NCI-H510A treated with DMSO at 0.1 percent for 48 hours (cell line): ENCODE measurements around the gene OPN4.
"Not testable (repeated sequence)": the region's sequence is repeated elsewhere in the genome, so short reads cannot be mapped to it uniquely, and the experiment has no call there.

Experiments
- DNase-seq: peaks from one replicate; lab custom pipeline; 2025; lab: John Stamatoyannopoulos, UW

The OPN4 gene, protein sequence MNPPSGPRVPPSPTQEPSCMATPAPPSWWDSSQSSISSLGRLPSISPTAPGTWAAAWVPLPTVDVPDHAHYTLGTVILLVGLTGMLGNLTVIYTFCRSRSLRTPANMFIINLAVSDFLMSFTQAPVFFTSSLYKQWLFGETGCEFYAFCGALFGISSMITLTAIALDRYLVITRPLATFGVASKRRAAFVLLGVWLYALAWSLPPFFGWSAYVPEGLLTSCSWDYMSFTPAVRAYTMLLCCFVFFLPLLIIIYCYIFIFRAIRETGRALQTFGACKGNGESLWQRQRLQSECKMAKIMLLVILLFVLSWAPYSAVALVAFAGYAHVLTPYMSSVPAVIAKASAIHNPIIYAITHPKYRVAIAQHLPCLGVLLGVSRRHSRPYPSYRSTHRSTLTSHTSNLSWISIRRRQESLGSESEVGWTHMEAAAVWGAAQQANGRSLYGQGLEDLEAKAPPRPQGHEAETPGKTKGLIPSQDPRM

DNA sequence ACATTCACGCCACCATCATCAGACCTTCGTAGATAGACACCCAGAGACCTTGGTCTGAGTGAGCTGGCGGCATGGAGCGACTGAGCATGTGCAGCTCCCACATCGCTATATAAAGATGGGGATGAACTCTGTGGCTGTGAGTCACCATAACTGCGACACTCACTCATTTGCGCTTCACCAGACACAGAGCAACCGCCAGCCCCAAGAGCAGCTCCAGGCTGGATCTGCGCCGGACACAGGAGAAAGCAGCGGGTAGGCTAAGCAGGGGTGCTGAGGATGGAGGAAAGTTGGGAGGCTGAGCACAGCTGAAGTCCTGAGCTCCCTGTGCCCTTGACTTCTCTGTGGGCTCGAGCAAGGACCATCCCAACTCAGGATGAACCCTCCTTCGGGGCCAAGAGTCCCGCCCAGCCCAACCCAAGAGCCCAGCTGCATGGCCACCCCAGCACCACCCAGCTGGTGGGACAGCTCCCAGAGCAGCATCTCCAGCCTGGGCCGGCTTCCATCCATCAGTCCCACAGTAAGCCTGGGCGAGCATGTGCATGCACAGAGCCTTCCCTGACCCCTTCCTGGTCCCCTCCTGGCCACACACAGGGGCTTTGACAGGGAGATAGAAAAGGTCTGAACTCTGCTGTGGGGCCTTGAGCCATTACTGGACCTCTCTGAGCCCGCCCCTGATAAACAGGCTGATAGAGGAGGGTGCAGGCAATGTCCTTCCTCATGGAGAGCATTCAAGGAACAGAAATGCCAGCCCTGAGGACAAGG, at the start of gene OPN4:
OPN4 (plus strand) TSS at position 137 of the 762 bp plus-strand sequence; CDS start at position 374, 237 bp downstream.
- no peak for DNase-seq

DNA sequence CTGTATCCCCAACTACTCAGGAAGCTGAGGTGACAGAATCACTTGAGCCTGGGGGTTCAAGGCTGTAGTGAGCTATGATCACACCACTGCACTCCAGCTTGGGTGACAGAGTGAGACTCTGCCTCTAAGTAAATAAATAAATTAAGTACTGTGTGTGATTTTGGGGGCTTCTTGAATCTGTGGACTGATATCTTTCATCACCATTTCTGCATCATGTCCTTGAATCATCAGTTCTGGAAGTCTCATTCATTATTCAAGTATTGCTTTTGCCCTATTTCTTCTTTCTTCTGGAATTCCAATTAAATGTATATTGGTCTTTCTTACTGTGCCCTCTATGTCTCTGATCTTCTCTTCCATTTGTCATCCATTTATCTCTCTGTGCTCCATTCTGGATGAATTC, 46.7 kb upstream of the OPN4 start:
- no peak for DNase-seq

DNA sequence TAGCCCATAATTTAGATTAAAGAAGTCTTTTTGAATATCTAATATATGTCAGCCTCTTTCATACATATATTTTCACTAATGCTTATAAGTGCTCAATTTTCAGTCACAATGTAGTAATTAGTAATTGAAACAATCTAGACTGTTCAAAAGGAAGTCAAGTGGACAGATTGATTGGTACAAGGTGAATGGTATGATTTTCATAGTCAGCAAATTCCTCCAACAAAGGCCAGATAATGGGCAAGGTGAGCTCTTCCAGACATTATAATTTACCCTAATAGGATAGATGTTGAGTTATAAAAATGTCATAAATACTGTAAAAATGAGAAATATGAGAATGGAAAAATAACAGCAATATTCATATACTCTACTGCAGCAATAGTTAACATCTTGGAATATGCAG, 44.4 kb upstream of the OPN4 start:
- DNase-seq, result no peak

DNA sequence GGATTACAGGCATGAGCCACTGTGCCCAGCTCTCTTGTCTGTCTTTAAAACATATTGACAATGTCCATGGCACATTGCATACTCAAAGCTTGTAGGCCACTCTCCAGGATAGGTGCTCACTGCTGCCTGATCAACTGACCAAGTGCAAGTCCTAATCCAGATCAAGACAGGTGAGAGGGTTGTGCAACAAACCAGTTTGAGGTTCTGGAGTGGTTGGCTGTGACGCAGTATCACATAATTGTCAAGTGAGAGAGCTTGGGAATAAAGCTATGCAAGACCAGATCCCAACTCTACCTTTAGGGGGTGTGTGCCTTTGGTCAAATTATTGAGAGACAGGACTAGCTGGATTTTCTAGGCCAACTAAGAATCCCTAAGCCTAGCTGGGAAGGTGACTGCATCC, 43.0 kb upstream of the OPN4 start:
- DNase-seq, result no peak

DNA sequence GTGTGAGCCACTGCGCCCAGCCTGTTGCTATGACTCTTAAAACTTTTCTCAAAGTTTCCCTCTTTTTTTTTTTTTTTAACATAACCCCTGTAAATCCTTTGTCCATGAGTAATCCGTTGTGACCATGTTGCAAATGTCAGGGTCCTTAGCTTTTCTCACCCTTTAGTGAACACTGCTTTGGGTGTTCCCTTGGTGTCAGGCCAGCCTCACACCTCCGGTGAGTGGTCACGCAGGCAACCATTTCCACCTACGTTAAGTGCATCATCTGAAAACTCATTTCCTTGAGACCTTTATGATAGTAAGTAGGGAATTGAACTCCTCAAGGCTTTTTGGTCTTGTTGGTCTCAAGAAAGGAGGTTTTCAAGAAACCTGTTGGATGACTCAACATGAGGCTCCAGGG, 41.3 kb upstream of the OPN4 start:
- no peak for DNase-seq

DNA sequence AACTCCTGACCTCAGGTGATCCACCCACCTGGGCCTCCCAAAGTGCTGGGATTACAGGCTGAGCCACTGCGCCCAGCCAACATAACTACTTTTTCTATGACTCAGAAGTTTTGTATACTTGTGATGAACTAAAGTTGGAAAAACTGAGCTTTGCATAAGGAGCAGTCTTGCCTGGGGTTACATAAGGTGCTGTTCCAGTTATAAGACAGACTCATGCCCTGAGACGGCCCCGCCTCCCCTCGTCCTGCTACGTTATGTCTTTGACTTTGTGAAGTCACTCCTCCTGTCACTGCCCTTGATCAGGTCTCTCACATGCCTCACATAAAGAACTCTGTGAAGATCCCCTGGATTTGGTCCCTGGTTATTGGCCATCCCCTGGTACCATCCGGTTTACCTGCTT, 40.4 kb upstream of the OPN4 start:
- DNase-seq, result no peak

DNA sequence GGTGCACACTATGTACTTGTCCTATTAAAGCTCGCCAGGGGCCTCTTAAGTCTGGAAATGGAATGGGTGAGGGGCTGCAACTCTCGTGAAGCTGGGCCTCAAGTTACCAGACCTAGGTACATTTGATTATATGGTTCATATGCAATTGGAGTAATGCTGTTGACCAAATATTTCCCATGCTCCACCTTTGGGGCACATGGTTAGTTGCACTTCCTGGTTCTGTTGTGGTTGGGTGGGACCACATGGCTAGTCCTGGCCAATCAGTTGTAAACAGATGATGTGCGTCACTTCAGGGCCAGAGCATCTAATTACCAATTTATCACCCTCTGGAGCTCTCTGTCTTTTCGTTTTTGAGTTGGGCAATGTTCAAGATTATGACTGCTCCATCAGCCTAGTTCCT, 39.5 kb upstream of the OPN4 start:
- DNase-seq, result no peak

DNA sequence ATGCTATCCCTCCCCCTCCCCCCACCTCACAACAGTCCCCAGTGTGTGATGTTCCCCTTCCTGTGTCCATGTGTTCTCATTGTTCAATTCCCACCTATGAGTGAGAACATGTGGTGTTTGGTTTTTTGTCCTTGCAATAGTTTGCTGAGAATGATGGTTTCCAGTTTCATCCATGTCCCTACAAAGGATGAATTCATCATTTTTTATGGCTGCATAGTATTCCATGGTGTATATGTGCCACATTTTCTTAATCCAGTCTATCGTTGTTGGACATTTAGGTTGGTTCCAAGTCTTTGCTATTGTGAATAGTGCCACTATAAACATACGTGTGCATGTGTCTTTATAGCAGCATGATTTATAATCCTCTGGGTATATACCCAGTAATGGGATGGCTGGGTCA, 37.1 kb upstream of the OPN4 start:
- DNase-seq, result not testable (repeated sequence)

DNA sequence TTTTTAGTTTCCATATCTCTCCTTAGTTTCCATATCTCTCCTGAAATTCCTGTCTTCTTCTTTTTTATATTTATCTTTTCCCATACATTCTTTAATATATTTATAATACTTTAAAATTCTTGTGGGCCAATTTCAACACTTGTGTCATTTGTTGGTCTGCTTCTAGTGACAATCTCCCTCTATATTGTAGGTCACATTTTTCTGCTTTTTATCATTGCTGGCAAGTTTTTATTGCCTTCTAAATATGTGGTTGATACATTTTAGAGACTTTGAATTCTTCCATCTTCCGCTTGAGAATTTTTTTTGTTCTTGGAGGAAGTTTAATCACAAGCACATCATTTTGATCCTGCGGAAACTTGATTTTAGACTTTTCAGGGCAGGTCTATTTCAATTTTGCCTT, 26.0 kb upstream of the OPN4 start:
- DNase-seq, result no peak

DNA sequence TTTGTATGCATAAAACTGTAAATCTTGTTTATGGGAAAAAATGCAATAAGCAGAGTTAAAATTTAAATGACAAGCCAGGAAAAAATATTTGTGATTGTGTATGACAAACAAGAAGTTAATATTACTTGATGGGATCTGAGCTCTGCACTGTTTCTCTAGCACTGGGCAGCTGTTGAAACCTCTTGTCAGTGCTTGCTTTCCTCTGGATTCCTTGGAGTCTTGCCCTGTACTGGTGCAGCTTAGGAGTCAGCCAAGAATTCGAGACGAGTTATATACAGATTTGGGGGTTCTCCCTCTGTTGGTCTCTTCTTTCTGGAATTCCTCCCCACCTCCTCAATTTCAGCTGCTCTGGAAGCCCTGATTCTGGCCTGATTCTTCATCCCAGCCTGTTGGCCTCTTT, 24.3 kb upstream of the OPN4 start:
- DNase-seq, result no peak

DNA sequence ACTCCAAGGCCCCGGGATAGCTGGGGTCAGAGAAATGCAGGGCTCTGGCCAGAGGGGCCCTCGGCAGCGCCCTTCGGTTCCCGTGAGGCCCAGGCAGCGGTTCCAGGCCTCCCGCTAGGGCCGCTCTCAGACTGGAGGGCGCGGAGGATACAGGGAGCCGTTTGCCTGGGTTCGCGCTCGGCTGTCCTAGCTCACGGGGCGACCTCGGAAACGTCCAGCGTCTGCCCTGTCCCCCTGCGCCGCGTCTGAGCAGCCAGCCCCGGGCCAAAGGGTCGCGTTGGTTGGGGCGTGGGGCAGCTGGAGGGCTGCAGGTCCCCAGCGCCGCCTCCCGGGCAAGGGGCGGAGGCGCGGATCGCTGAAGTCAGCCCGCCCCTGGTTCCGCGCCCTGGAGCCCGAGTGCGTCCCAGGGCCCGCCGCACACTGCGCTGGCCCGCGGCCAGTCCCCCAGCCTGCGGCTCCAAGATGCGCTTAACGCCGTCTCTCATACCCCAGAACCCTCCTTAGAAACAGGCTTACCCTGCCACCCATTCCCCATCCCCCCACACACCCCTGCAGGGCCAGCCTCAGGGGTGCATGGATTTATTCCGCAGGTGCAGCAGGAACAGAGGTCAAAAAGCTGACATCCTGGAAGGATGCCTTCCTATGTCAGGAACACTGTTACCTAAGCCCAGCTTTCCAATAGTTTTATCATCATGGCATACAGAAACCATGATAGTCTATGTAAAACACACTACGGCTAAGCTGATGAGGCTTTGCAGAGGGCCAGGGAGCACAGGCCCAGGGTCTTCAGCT, 22.1 kb upstream of the OPN4 start:
- DNase-seq, result peak; percentile 44

DNA sequence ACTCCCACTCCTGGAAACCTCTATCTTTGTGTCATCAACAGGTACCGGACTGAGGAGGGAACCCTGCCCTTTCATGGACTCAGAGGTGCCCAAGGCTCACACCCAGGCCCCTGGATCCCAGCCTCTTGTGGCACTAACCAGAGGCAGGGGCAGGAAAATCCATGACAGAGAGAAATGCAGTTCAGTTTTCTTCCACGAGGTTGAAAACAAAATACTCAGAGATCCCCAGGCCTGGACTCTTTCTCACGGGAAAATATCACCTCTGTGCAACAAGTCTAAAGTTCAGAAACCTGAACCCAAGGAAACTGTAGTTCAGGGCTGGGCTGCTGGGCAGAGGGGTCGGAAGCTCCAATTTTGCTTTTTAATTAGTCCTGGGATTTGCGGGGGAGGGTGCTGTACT, 21.4 kb upstream of the OPN4 start:
- DNase-seq, result no peak

DNA sequence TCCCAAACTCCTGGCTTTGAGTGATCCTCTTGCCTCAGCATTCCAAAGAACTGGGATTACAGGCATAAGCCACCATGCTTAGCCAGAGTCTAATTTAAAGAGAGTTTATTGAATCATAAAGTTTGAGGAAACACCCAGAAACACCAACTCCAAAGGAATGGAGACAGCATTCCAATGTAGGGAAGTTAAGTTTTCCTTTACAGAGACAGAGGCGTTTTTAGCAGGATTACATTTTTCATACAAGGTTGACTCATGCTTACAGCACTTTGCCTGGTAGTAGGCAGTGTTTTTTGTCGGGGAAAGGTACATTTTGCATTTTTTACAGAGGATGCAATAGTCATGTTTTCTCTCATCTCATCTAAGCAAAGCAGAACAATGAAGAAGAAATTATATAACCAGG, 18.9 kb upstream of the OPN4 start:
- DNase-seq, result no peak

DNA sequence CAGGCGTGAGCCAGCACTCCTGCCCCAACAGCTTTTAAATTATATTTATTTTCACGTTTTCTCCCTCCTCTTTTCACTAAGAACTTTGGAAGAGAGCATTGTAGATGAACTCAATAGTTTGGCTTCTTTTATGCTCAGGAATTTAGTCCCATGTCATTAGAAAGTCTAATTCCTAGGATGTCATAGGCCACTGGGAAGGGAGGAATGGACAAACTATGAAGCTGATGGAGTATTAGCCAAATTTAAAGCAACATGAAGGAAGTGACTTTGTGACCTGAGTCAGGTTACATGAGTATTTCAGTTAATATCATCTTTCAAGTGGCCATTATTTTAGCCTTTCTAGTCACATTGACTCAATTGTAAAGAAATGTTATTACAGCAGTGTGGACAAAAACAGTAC, 18.0 kb upstream of the OPN4 start:
- DNase-seq, result no peak

DNA sequence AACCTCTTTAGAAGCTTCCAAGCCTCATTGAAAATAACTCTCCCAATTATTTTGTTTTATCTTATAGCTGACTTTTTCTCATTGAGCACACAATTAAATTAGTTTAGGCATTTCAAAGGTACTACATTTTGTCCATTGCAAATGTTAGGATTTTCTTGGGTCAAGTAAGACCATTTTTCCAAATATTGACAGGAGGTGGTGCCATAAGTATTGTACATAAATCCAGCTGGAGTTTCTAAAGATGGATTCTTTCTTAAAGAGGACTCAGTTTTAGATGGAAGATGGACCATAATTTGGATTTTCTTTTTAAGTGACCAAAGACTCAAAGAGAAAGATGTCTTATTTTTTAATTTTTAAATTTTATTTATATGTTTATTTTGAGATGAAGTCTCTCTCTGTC, 12.3 kb upstream of the OPN4 start:
- DNase-seq, result no peak

DNA sequence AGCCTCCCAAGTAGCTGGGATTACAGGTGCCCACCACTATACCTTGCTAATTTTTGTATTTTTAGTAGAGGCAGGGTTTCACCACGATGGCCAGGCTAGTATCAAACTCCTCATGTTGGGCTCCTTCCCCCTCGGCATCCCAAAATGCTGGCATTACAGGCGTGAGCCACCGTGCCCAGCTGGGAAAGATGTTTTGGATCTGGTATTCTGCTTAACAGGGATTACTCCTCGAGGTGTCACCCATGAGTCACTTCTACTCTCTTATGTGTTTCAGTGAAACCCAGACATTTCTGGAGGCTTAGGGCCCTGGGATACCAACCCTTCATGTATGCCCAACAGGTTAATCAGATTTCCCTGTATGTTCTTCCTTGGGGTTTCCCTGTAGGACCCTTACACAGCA, 11.8 kb upstream of the OPN4 start:
- DNase-seq, result no peak

DNA sequence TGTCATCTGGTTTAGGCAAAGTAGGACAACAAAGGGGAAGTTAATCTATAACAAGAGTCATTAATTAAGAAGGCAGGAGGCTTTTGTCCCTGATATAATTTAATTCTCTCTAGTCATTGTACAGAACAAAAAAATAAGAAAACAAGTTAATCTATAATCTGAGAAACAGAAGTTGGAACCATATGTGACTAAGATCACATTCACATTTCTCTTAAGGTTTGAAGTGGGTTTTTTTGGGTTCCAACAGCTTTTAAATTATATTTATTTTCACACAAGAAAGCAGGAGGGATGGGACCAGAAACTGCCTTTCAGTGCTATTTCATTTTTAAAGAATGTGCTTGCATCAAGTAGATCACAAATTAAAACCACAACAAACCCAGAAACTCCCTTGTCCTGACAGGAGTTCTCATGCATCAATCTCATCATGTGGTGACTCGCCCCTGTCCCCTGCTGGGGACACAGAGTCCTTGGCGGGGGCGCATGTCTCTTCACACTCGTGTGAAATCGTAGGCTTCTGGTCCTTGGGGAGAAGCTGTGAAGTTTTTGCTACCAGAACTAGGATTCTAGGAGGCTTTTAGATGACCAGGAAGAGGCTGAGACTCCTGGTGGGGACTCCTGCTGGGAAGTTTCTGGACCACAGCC, 10.1 kb upstream of the OPN4 start:
- no peak for DNase-seq

DNA sequence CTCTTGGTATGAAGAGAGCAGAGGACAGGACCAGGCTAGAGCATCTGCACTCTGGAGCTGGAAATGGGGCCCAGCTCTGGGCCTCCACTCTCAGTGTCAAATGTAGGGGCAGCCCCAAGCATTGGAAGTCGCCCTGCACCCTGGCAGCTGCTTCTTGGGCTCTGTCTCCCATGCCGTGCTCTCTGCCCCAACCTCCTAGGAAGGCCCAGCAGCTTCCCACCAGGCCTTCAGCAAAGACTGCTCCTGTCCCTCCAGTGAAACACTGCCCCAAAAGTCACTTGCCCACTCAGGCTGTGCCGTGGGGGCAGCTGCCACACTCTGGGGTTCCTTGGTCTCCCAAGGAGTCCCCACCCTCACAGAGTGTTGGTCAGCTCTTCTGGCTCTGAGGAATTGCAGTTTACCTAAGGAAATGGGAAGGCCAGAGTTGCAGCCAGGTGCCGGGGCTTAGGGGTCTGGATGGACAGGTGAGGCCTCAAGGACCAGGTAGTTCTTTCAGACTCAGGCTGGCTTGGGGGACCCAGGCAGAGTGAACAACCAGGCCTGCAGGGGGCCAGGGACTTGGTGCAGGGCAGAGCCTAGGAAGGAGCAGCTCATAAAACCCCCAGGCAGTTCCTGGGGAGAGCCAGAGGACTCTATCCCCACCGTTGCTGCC, 9.4 kb upstream of the OPN4 start:
- DNase-seq, result no peak

DNA sequence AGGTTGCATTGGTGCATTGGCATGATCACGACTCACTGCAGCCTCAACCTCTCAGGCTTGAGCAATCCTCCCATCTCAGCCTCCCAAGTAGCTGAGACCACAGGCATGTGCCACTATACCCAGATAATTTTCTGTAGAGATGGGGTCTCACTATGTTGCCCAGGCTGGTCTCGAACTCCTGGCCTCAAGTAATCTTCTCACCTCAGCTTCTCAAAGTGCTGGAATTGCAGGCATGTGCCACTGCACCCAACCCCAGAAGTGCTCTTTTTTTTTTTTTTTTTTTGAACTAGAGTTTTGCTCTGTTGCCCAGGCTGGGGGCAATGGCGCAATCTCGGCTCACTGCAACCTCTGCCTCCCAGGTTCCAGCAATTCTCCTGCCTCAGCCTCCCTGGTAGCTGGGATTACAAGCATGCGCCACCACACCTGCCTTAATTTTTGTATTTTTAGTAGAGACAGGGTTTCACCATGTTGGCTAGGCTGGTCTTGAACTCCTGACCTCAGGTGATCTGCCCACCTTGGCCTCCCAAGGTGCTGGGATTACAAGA, 8.7 kb upstream of the OPN4 start:
- not testable (repeated sequence) for DNase-seq

DNA sequence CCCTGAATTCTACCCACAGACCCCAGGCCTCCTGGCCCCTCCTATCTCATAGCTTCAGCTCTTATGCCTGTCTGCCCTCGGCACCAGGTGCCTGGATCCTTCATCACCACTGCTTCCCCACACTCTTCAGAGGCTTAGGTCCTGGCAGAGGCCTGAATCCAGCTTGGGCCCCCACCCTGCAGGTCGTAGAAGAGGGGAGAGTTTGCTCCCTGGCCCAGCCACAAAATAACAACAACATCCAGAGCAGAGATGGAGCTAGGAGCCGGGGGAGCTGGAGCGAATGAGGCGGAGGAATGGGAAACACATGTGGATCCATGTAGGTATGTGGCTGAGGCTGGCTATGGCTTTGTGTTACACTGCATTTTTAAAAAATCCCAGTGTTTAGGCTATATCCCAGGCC, 7.8 kb upstream of the OPN4 start:
- no peak for DNase-seq

DNA sequence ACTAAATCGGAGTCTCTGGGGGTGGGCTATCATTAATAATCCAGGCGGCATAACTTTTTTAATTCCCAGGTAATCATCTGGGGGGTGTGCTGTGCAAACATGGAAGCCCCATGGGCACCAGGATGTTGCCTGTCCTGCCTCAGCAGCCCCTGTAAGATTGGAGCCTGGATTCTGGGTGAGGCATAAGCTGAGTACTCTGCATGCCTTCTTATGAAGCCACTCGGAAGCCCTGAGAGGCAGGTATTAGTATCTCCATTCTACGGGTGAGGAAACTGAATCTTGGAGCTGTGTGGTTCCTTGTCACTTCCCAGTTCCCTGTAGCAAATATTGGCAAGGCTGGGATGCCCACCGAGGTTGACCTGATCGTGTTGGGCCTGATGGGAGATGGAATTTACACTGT, 7.4 kb upstream of the OPN4 start:
- DNase-seq, result no peak
